ENCODE measurements around the gene CPNE7. TPM values are rescaled to one million over a fixed set of nuclear protein-coding genes. Genes with fewer than 3 reads are reported as not detected.

The CPNE7 gene
- total and polyA plus RNA-seq, 2 donors (not counting 1 experiment from before 2014, with no cell fraction given): 0.51 to 0.76 TPM

DNA sequence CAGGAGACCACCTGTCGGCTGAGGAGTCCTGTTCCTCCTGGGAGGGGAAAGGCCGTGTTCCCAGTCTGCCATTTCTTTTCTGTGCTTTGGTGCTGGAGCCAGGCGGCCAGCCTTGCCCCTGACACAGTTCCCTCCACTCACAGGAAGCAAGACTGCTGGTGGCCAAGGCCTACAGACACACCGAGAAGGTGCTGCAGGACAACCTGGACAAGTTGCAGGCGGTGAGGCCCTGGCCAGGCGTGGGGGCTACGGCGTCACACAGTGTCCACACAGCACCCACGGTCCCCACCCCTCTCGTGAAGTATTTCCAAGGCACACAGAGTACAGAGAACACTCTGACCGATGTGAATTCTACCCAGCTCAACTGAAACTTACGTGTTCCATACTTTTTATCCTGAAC lies 21.2 kb upstream of the CPNE7 start:
- WGBS (ENCODE audit: insufficient coverage): 98% methylated on average over 12 of the region's 12 CpGs
- Histone ChIP-seq H3K36me3 (replicated peaks in 1 of 2; ENCODE audit: control extremely low read depth in 1 of 2, control insufficient read depth in 1 of 2, extremely low read depth in 1 of 2, insufficient read depth in 2 of 2, low read length in 1 of 2) (peaks cover 0 to 30% of the 10 kb centered on the region in 2 experiments), H3K27me3 (replicated peaks in 1 of 4; ENCODE audit: control extremely low read depth in 1 of 4, control insufficient read depth in 3 of 4, insufficient read depth in 4 of 4, low read length in 3 of 4) (no peaks in the 10 kb centered on the region), H3K9ac (ENCODE audit: low read length) (no peak overlapping the region), H3K4me1 (ENCODE audit: control insufficient read depth in 2 of 2, insufficient read depth in 2 of 2, low read length in 2 of 2) (peaks cover 0 to 1% of the 10 kb centered on the region in 2 donors), H2AFZ (ENCODE audit: insufficient read depth, low read depth, low read length, poor library complexity, severe bottlenecking) (no peak overlapping the region), H3K9me3 (ENCODE audit: control extremely low read depth in 1 of 3, control insufficient read depth in 2 of 3, insufficient read depth in 1 of 3, low read length in 2 of 3) (no peaks in the 10 kb centered on the region), H3K27ac (ENCODE audit: low read length in 2 of 2) (no peak overlapping the region), H3K4me3 (ENCODE audit: control extremely low read depth in 1 of 5, extremely low read depth in 1 of 5, insufficient read depth in 1 of 5, low read depth in 2 of 5, low read length in 4 of 5) (no peak overlapping the region), H3K4me2 (replicated peaks; ENCODE audit: low read depth, low read length, poor library complexity, severe bottlenecking) (no peak overlapping the region), H4K20me1 (ENCODE audit: control insufficient read depth, insufficient read depth, low read length, poor library complexity, severe bottlenecking) (no peaks in the 10 kb centered on the region), H3K79me2 (ENCODE audit: control insufficient read depth, insufficient read depth, low read length) (peaks cover 10% of the 10 kb centered on the region)
- no peak for TF ChIP-seq EZH2 (IDR thresholded peaks at IDR 0.05; ENCODE audit: borderline replicate concordance, insufficient read depth, low read depth, low read length, poor library complexity, severe bottlenecking)
- TF ChIP-seq, protein P1, sequence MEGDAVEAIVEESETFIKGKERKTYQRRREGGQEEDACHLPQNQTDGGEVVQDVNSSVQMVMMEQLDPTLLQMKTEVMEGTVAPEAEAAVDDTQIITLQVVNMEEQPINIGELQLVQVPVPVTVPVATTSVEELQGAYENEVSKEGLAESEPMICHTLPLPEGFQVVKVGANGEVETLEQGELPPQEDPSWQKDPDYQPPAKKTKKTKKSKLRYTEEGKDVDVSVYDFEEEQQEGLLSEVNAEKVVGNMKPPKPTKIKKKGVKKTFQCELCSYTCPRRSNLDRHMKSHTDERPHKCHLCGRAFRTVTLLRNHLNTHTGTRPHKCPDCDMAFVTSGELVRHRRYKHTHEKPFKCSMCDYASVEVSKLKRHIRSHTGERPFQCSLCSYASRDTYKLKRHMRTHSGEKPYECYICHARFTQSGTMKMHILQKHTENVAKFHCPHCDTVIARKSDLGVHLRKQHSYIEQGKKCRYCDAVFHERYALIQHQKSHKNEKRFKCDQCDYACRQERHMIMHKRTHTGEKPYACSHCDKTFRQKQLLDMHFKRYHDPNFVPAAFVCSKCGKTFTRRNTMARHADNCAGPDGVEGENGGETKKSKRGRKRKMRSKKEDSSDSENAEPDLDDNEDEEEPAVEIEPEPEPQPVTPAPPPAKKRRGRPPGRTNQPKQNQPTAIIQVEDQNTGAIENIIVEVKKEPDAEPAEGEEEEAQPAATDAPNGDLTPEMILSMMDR (IDR thresholded peaks at IDR 0.05): no peak
- Mint-ChIP-seq H3K27ac (no peak overlapping the region), H3K4me1 (peaks cover 3% of the 10 kb centered on the region), H3K4me3 (no peak overlapping the region), H3K27me3 (no peaks in the 10 kb centered on the region), H3K9me3 (ENCODE audit: insufficient read depth) (no peaks in the 10 kb centered on the region)
- POLR2A ChIA-PET: interaction anchor here (0.5 kb wide), 1 partner anchor 73 kb away, joined by 10 read pairs; no protein-coding TSS in a partner anchor
- DNase-seq (no peak), ATAC-seq (ENCODE audit: low read depth) (no peak)
- CTCF ChIA-PET: interaction anchor here (0.7 to 1.0 kb wide), 2 partner anchors 144 to 890 kb away, joined by 3 read pairs; no protein-coding TSS in a partner anchor
- intact Hi-C loops (cut with micrococcal nuclease): no loop called here

DNA sequence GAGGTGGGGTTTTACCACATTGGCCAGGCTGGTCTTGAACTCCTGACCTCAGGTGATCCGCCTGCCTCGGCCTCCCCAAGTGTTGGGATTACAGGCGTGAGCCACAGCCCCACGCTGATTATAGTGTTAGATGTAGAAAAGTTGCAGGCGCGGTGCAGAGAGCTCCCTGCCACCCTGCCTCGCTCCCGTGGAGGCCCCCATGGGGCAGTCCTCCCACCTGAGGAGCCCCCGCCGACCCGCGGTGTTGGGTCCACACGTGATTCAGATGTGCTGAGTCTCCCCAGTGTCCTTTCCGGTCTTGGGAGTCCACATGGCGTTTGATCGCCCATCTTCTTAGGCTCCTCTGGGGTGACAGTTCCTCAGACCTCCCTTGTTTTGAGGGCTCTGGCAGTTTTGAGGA lies 20.3 kb upstream of the CPNE7 start:
- H3K4me1 ChIP-seq (ENCODE audit: control insufficient read depth in 2 of 2, insufficient read depth in 2 of 2, low read length in 2 of 2): peaks cover 4 to 7% of the 10 kb centered on the region in 2 donors
- H3K4me2 ChIP-seq (replicated peaks; ENCODE audit: low read depth, low read length, poor library complexity, severe bottlenecking): no peak overlapping the region
- no peaks in the 10 kb centered on the region for H3K27me3 ChIP-seq (replicated peaks in 1 of 4; ENCODE audit: control extremely low read depth in 1 of 4, control insufficient read depth in 3 of 4, insufficient read depth in 4 of 4, low read length in 3 of 4)
- H4K20me1 ChIP-seq (ENCODE audit: control insufficient read depth, insufficient read depth, low read length, poor library complexity, severe bottlenecking): no peaks in the 10 kb centered on the region
- no peak overlapping the region for H2AFZ ChIP-seq (ENCODE audit: insufficient read depth, low read depth, low read length, poor library complexity, severe bottlenecking)
- 100% methylated on average over 14 of the region's 16 CpGs for WGBS (ENCODE audit: insufficient coverage)
- H3K4me3 Mint-ChIP-seq: no peak overlapping the region
- DNase-seq (no peak), ATAC-seq (ENCODE audit: low read depth) (no peak)
- POLR2A ChIA-PET: no interaction called here
- H3K9me3 ChIP-seq (ENCODE audit: control extremely low read depth in 1 of 3, control insufficient read depth in 2 of 3, insufficient read depth in 1 of 3, low read length in 2 of 3): no peaks in the 10 kb centered on the region
- H3K27ac Mint-ChIP-seq: no peak overlapping the region
- intact Hi-C loops (cut with micrococcal nuclease): no loop called here
- H3K9ac ChIP-seq (ENCODE audit: low read length): no peak overlapping the region
- H3K4me1 Mint-ChIP-seq: peaks cover 6% of the 10 kb centered on the region
- no peak overlapping the region for H3K4me3 ChIP-seq (ENCODE audit: control extremely low read depth in 1 of 5, extremely low read depth in 1 of 5, insufficient read depth in 1 of 5, low read depth in 2 of 5, low read length in 4 of 5)
- TF ChIP-seq, protein P1 (IDR thresholded peaks at IDR 0.05): no peak
- TF ChIP-seq EZH2 (IDR thresholded peaks at IDR 0.05; ENCODE audit: borderline replicate concordance, insufficient read depth, low read depth, low read length, poor library complexity, severe bottlenecking): no peak
- H3K36me3 ChIP-seq (replicated peaks in 1 of 2; ENCODE audit: control extremely low read depth in 1 of 2, control insufficient read depth in 1 of 2, extremely low read depth in 1 of 2, insufficient read depth in 2 of 2, low read length in 1 of 2): peaks cover 0 to 27% of the 10 kb centered on the region in 2 experiments
- H3K27ac ChIP-seq (ENCODE audit: low read length in 2 of 2): no peak overlapping the region
- no peaks in the 10 kb centered on the region for H3K27me3 Mint-ChIP-seq
- H3K79me2 ChIP-seq (ENCODE audit: control insufficient read depth, insufficient read depth, low read length): peaks cover 13% of the 10 kb centered on the region
- H3K9me3 Mint-ChIP-seq (ENCODE audit: insufficient read depth): no peaks in the 10 kb centered on the region
- CTCF ChIA-PET: interaction anchor here (1.0 to 2.5 kb wide), 2 partner anchors 30 to 145 kb away, joined by 3 to 15 read pairs; no protein-coding TSS in a partner anchor

All from B cell (primary cell).